ENCODE results near the gene GHITM. TPM values are rescaled to one million over a fixed set of nuclear protein-coding genes. Genes with fewer than 3 reads are reported as not detected.
A peak's percentile ranks its signal among the peaks of the same experiment; 100 is the strongest.
"Not testable (repeated sequence)": the region's sequence is repeated elsewhere in the genome, so short reads cannot be mapped to it uniquely, and the experiment has no call there.

Gene GHITM
- total RNA-seq, 1 donor from 2014 or later = 77.2 TPM

GRCh38 chr10:84140036-84140379 is 699 bp downstream of the GHITM start:
- H3K9me3 ChIP-seq = no peaks in the 10 kb centered on the region
- H3K36me3 ChIP-seq = peaks cover 18 to 27% of the 10 kb centered on the region in 2 donors
- H3K4me1 ChIP-seq = peaks cover 5 to 13% of the 10 kb centered on the region in 2 donors
- TF ChIP-seq CTCF (IDR thresholded peaks at IDR 0.05) = no peak
- intact Hi-C loops (cut with DNase I) = no loop called here
- H3K27ac ChIP-seq = peak overlapping the region; percentile 96 to 97
- peak in 1 of 2 donors; percentile 64 for DNase-seq (ENCODE audit: low spot score in 2 of 2)
- H3K4me3 ChIP-seq = peak overlapping the region; percentile 87 to 99
- no peaks in the 10 kb centered on the region for H3K27me3 ChIP-seq

GRCh38 chr10:84147347-84147746 is 8.0 kb downstream of the GHITM start:
- no peaks in the 10 kb centered on the region for H3K9me3 ChIP-seq
- H3K27ac ChIP-seq = no peak overlapping the region
- H3K4me1 ChIP-seq = no peaks in the 10 kb centered on the region
- no peaks in the 10 kb centered on the region for H3K27me3 ChIP-seq
- peaks cover 83 to 94% of the 10 kb centered on the region in 2 donors for H3K36me3 ChIP-seq
- DNase-seq (ENCODE audit: low spot score in 2 of 2) = no peak
- H3K4me3 ChIP-seq = no peak overlapping the region
- TF ChIP-seq CTCF (IDR thresholded peaks at IDR 0.05) = no peak
- intact Hi-C loops (cut with DNase I) = no loop called here

GRCh38 chr10:84148006-84148597 is 8.8 kb downstream of the GHITM start:
- H3K9me3 ChIP-seq; intact Hi-C loops (cut with DNase I): not testable (repeated sequence)
- peaks cover 87 to 94% of the 10 kb centered on the region in 2 donors for H3K36me3 ChIP-seq

GRCh38 chr10:84149854-84150253 is 10.5 kb downstream of the GHITM start:
- intact Hi-C loops (cut with DNase I) = no loop called here
- no peak overlapping the region for H3K27ac ChIP-seq
- H3K27me3 ChIP-seq = no peaks in the 10 kb centered on the region
- no peak overlapping the region for H3K4me3 ChIP-seq
- H3K9me3 ChIP-seq = no peaks in the 10 kb centered on the region
- DNase-seq (ENCODE audit: low spot score in 2 of 2) = no peak
- H3K36me3 ChIP-seq = peaks cover 83 to 85% of the 10 kb centered on the region in 2 donors
- H3K4me1 ChIP-seq = no peaks in the 10 kb centered on the region
- TF ChIP-seq CTCF (IDR thresholded peaks at IDR 0.05) = no peak

More at GRCh38 chr10:84148006-84148597, 8.8 kb downstream of the GHITM start:
- not testable (repeated sequence) for DNase-seq (ENCODE audit: low spot score in 2 of 2); H3K4me3 ChIP-seq; H3K27me3 ChIP-seq; H3K27ac ChIP-seq; H3K4me1 ChIP-seq
- peak in 2 of 3 experiments; percentile 39 to 56 for TF ChIP-seq CTCF (IDR thresholded peaks at IDR 0.05)

- intact Hi-C loops (cut with DNase I) = no loop called here
- no peaks in the 10 kb centered on the region for H3K4me1 ChIP-seq
- no peak overlapping the region for H3K27ac ChIP-seq
- H3K9me3 ChIP-seq = no peaks in the 10 kb centered on the region
- TF ChIP-seq CTCF (IDR thresholded peaks at IDR 0.05) = no peak
- peaks cover 56 to 62% of the 10 kb centered on the region in 2 donors for H3K36me3 ChIP-seq
- no peak overlapping the region for H3K4me3 ChIP-seq
- DNase-seq (ENCODE audit: low spot score in 2 of 2) = no peak
- H3K27me3 ChIP-seq = no peaks in the 10 kb centered on the region
Observed at GRCh38 chr10:84152769-84153168, 13.5 kb downstream of the GHITM start.

GRCh38 chr10:84155521-84155920 is 16.2 kb downstream of the GHITM start:
- Histone ChIP-seq H3K9me3 (no peaks in the 10 kb centered on the region), H3K4me3 (no peak overlapping the region), H3K36me3 (peaks cover 31 to 38% of the 10 kb centered on the region in 2 donors), H3K4me1 (no peaks in the 10 kb centered on the region), H3K27me3 (no peaks in the 10 kb centered on the region), H3K27ac (no peak overlapping the region)
- TF ChIP-seq CTCF (IDR thresholded peaks at IDR 0.05) = no peak
- DNase-seq (ENCODE audit: low spot score in 2 of 2) = no peak
- intact Hi-C loops (cut with DNase I) = no loop called here

All from ascending aorta (tissue), 2 donors.